Choroid plexus epithelial cell (primary cell): ENCODE measurements around the gene HMX1.

Source experiments
- DNase-seq: peaks from one replicate; pipeline ENCODE4 v3.0.0-alpha.2; 2010; ENCODE audit warnings: low read depth
- H3K4me3 ChIP-seq: 2 replicates; pipeline ENCODE4 v1.5.1; 2011; ENCODE audit warnings: low read depth, mild to moderate bottlenecking, control low read depth, low read length, moderate library complexity
- TF ChIP-seq, protein P1 (sequence below): conservative IDR thresholded peaks from 2 replicates; pipeline ENCODE4 v1.5.1; 2011; ENCODE audit warnings: low read depth, mild to moderate bottlenecking, control low read depth, inconsistent platforms, low read length, moderate library complexity

The HMX1 gene

DNA sequence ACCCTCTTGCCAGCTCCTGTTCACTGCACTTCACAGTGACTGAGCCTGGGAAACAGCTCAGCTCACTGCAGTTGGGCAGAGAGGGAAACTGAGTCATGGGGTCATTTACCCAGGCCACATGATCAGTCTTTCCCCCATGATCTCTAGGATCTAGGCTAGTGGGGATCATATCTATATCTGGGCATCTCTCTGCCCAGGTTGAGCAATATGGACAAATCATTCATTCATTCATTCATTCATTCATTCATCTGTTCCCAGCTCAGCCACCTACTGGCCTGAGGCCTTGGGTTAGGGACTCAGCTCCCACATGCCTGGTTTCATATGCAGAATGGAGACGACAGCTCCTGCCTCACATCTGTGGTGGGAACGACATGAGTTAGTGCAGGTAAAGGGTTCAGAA is 45.3 kb upstream of the HMX1 start:
- no peak overlapping the region for H3K4me3 ChIP-seq
- no peak for DNase-seq
- TF ChIP-seq, protein P1, sequence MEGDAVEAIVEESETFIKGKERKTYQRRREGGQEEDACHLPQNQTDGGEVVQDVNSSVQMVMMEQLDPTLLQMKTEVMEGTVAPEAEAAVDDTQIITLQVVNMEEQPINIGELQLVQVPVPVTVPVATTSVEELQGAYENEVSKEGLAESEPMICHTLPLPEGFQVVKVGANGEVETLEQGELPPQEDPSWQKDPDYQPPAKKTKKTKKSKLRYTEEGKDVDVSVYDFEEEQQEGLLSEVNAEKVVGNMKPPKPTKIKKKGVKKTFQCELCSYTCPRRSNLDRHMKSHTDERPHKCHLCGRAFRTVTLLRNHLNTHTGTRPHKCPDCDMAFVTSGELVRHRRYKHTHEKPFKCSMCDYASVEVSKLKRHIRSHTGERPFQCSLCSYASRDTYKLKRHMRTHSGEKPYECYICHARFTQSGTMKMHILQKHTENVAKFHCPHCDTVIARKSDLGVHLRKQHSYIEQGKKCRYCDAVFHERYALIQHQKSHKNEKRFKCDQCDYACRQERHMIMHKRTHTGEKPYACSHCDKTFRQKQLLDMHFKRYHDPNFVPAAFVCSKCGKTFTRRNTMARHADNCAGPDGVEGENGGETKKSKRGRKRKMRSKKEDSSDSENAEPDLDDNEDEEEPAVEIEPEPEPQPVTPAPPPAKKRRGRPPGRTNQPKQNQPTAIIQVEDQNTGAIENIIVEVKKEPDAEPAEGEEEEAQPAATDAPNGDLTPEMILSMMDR: no peak

GRCh38 chr4:8916351-8916885 is 44.8 kb upstream of the HMX1 start:
- no peak for DNase-seq
- TF ChIP-seq, protein P1: no peak
- no peak overlapping the region for H3K4me3 ChIP-seq

DNA sequence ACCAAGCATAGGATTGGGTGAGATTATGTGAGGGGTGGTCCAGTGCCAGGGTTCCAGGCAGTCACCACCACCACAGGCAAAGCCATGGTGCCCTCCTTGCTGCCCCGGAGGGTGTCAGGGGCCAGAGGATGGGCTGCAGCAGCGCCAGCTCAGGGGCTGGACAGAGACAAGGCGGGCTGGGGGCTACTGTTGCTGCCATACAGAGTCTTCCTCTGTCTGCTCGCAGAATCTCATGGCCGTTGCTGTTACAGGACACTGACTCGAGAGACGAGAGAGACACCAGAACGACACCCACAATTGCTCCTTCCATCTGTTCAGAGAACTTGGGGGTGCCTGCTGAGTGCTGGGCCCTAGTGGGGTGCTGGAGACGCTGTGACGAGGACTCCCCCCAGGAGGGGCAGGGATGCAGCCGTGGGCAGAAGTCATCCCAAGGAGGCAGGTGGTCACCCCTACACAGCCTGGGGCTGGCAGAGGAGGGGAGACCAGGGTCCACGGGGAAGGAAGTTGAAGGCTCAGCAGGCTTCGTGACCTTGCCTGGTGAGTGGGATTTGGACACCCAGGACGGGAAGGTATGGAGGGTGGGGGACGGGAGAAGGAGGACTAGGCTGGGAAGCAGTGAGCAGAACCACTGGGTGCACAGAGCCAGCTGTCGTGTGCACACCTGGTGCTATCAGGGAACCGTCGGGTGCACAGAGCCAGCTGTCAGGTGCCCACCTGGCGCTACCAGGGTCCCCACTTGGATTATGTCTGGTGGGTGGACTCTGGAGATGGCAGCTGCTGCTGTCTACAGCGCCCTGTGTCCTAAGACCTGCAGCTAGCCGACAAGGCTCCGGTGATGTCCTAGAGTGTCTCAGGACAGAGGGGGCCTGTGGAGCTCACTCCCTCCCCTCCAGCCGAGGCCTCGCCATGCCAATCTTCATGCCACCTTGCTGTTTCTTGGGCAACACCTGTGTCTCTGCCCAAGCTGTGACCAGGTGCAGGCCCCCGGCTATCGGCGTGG is 43.9 kb upstream of the HMX1 start:
- TF ChIP-seq, protein P1: no peak
- no peak for DNase-seq
- H3K4me3 ChIP-seq: no peak overlapping the region

DNA sequence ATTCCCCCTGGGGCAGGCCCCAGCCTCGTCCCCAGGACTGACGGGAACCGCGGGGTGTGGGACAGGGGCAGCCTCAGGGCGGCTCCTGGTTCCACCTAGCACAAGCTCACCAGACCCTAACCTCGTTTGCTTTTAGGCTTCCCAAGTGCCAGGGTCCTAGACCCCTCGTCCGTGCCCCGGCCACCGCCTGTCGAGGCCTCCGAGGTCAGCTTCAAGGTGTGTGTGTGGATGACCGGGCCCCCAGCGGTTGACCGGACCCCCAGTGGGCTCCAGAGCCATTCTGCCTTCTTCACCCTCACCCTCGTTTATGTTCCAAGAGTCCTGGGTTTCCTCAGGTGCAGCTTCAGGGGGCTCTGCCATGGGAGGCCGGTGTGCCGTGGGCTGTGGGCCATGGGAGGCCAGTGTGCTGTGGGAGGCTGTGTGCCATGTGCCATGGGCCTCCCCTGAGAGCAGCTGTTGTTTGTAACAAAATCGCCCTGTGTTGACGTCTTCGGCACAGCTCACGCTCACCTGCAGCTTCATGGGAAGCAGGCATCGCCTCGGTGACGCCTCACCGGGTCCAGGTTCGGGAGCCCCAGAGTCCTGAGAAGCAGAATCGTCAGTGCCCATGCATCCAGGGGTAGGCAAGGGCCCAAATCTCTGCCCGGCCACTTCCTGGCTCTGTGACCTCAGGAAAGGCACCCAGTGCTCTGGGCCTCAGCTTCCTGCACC is 43.0 kb upstream of the HMX1 start:
- no peak for DNase-seq
- TF ChIP-seq, protein P1: no peak
- H3K4me3 ChIP-seq: no peak overlapping the region

GRCh38 chr4:8913858-8914460 is 42.3 kb upstream of the HMX1 start:
- TF ChIP-seq, protein P1: no peak
- no peak overlapping the region for H3K4me3 ChIP-seq
- DNase-seq: no peak

DNA sequence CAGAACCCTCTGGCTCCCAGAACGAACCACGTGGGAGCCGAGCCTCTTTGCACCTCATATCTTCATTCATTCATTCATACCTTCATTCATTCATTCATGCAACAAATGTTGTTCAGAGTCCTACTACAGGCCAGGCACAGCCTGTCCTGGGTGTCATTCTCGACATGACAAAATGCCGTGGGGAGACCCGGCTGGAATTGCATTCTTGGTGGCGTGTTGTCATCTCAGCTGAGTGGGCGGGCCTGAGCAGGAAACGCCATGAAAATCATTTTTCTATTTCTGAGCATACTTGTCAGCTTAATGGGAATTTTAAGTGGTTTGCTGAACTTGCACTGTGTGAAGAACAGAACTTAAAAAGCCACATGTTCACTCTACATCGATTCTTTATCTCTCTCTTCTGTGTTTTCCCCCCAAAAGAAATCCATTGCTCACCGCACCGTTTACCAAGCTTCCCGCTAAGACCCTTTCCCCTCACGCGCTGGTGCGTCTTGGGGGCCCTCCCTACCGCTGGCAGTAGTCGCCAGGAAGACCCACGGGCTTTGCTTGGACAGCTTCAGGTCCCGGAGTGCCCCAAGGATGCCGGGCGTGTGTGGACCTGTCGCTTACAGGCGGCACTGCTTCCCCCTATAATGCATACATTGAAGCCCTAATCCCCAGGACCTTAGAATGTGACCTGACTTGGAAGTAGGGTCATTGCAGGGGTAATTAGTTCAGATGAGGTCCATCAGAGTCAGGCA is 41.6 kb upstream of the HMX1 start:
- H3K4me3 ChIP-seq: no peak overlapping the region
- TF ChIP-seq, protein P1: no peak
- DNase-seq: no peak
